Right ventricle myocardium inferior (tissue), 1 donor: Measurements from ENCODE around the gene DAP3. TPM values are rescaled to one million over a fixed set of nuclear protein-coding genes. Genes with fewer than 3 reads are reported as not detected.
"Not testable (repeated sequence)": the region's sequence is repeated elsewhere in the genome, so short reads cannot be mapped to it uniquely, and the experiment has no call there.

Source experiments
- ATAC-seq: fragments of 200-7000 bp; cut with Tn5 transposase; one replicate; pipeline ENCODE4 v1.9.1; 2020; ENCODE audit warnings: mild to moderate bottlenecking, moderate library complexity
- DNase-seq: peaks from one replicate; pipeline ENCODE4 v3.0.0; 2021; ENCODE audit errors: missing footprints
- intact Hi-C: fragments of 100-400 bp; cut with DNase I; formaldehyde crosslinking; loops from one replicate; pipeline ENCODE4 v1.11.0; 2022
- long read RNA-seq: library from polyadenylated mRNA; unstranded; transcript quantifications from one replicate; pipeline ENCODE4 v2.0.0, GENCODE V29; 2021
- total RNA-seq: library from RNA; stranded (reverse); fragmentation: NEBNext Ultra II Directional; extraction: Animal tissue kit (Norgen Biotek cat#: 25700); gene quantifications from one replicate; pipeline ENCODE4 v1.2.1, GENCODE V29; 2021
- donor health status: DM: no; HTN: yes; CAD: no; lungs with severe emphysema.

The DAP3 gene
- 105 TPM for total RNA-seq
- long read RNA-seq, transcript DAP3-201 (13 exons, 1,649 nt): minor isoform, 5 of 45 reads
- long read RNA-seq, transcript DAP3-202 (13 exons, 2,089 nt): major isoform, 27 of 45 reads
- long read RNA-seq, partial matches to known transcripts: 3 of 45 reads
- long read RNA-seq, other reads (novel, unspliced or antisense): 9 of 45 reads

- ATAC-seq, intact Hi-C loops: not testable (repeated sequence)
- DNase-seq: peak; percentile 95
Observed at GRCh38 chr1:155689081-155689607, at the start of gene DAP3. Gene DAP3 (plus strand): TSS chr1:155689091. CDS start chr1:155709780, 20,689 bp downstream.

- ATAC-seq (no peak), DNase-seq (no peak)
- intact Hi-C loops: no loop called here
Observed at GRCh38 chr1:155640367-155640766, 48.5 kb upstream of the DAP3 start.

- DNase-seq, intact Hi-C loops, ATAC-seq: not testable (repeated sequence)
Observed at GRCh38 chr1:155642559-155643180, 46.2 kb upstream of the DAP3 start.

GRCh38 chr1:155643230-155643629 lies 45.7 kb upstream of the DAP3 start:
- intact Hi-C loops: no loop called here
- DNase-seq (no peak), ATAC-seq (no peak)

- intact Hi-C loops: no loop called here
- ATAC-seq: peak; percentile 20
- DNase-seq: no peak
Observed at GRCh38 chr1:155645034-155645598, 43.8 kb upstream of the DAP3 start.

- intact Hi-C loops: no loop called here
- ATAC-seq (no peak), DNase-seq (no peak)
Observed at GRCh38 chr1:155645648-155646047, 43.2 kb upstream of the DAP3 start.

GRCh38 chr1:155646307-155646706 lies 42.6 kb upstream of the DAP3 start:
- ATAC-seq: peak; percentile 63
- no peak for DNase-seq
- intact Hi-C loops: no loop called here

- DNase-seq (no peak), ATAC-seq (peak; percentile 84)
- intact Hi-C loops: no loop called here
Observed at GRCh38 chr1:155648207-155649147, 40.4 kb upstream of the DAP3 start.

- ATAC-seq (no peak), DNase-seq (no peak)
- intact Hi-C loops: no loop called here
Observed at GRCh38 chr1:155649676-155650075, 39.2 kb upstream of the DAP3 start.

GRCh38 chr1:155650231-155650757 lies 38.6 kb upstream of the DAP3 start:
- no peak for DNase-seq
- no peak for ATAC-seq
- intact Hi-C loops: no loop called here

GRCh38 chr1:155651861-155652661 lies 36.8 kb upstream of the DAP3 start:
- ATAC-seq (no peak), DNase-seq (no peak)
- intact Hi-C loops: no loop called here

- no peak for ATAC-seq
Observed at GRCh38 chr1:155652951-155653350, 35.9 kb upstream of the DAP3 start.

GRCh38 chr1:155657463-155657862 lies 31.4 kb upstream of the DAP3 start:
- intact Hi-C loops: no loop called here
- DNase-seq (no peak), ATAC-seq (peak; percentile 21)

More at GRCh38 chr1:155652951-155653350, 35.9 kb upstream of the DAP3 start:
- intact Hi-C loops: no loop called here
- DNase-seq: no peak

GRCh38 chr1:155661239-155661638 lies 27.7 kb upstream of the DAP3 start:
- DNase-seq, intact Hi-C loops, ATAC-seq: not testable (repeated sequence)

GRCh38 chr1:155669233-155670162 lies 19.4 kb upstream of the DAP3 start:
- ATAC-seq (no peak), DNase-seq (no peak)
- intact Hi-C loops: no loop called here

GRCh38 chr1:155671750-155672149 lies 17.1 kb upstream of the DAP3 start:
- ATAC-seq: no peak
- no peak for DNase-seq
- intact Hi-C loops: no loop called here

GRCh38 chr1:155673003-155673402 lies 15.9 kb upstream of the DAP3 start:
- ATAC-seq (no peak), DNase-seq (no peak)
- intact Hi-C loops: no loop called here
